Skeletal muscle satellite cell (primary cell): Measurements from ENCODE around the gene GALNT1.

Experiments used
- H3K27me3 ChIP-seq: 2 replicates; pipeline ENCODE4 v1.7.0; 2013; ENCODE audit warnings: low read length; ENCODE audit not compliant: control insufficient read depth, insufficient read depth
- H3K36me3 ChIP-seq: 2 replicates; pipeline ENCODE4 v1.7.0; 2013; ENCODE audit warnings: mild to moderate bottlenecking, control low read depth, low read length; ENCODE audit not compliant: insufficient read depth
- H3K4me1 ChIP-seq: 2 replicates; pipeline ENCODE4 v1.7.0; 2013; ENCODE audit warnings: low read length; ENCODE audit not compliant: control insufficient read depth, insufficient read depth
- H3K4me2 ChIP-seq: 2 replicates; pipeline ENCODE4 v1.7.0; 2013; ENCODE audit warnings: mild to moderate bottlenecking, low read length
- H3K4me3 ChIP-seq: 2 replicates; pipeline ENCODE4 v1.7.0; 2013; ENCODE audit warnings: low read length
- H3K9ac ChIP-seq: 2 replicates; pipeline ENCODE4 v1.7.0; 2013; ENCODE audit warnings: mild to moderate bottlenecking, low read depth, low read length, moderate library complexity
- H3K9me3 ChIP-seq: replicated peaks from 2 replicates; pipeline ENCODE4 v1.7.0; 2013; ENCODE audit warnings: mild to moderate bottlenecking, control low read depth, low read length

Gene GALNT1

GRCh38 chr18:35743916-35744315 lies 162.4 kb downstream of the GALNT1 start:
- Histone ChIP-seq H3K9ac (no peak overlapping the region), H3K27me3 (peaks cover 24% of the 10 kb centered on the region), H3K4me1 (no peaks in the 10 kb centered on the region), H3K36me3 (no peaks in the 10 kb centered on the region), H3K4me2 (no peak overlapping the region), H3K9me3 (no peaks in the 10 kb centered on the region), H3K4me3 (no peak overlapping the region)

GRCh38 chr18:35745814-35746213 lies 164.3 kb downstream of the GALNT1 start:
- no peak overlapping the region for H3K9ac ChIP-seq
- no peaks in the 10 kb centered on the region for H3K36me3 ChIP-seq
- no peaks in the 10 kb centered on the region for H3K9me3 ChIP-seq
- no peaks in the 10 kb centered on the region for H3K4me1 ChIP-seq
- H3K4me2 ChIP-seq, result no peak overlapping the region
- H3K27me3 ChIP-seq, result peaks cover 39% of the 10 kb centered on the region
- no peak overlapping the region for H3K4me3 ChIP-seq

GRCh38 chr18:35746826-35747339 lies 165.3 kb downstream of the GALNT1 start:
- Histone ChIP-seq H3K4me1 (no peaks in the 10 kb centered on the region), H3K9me3 (no peaks in the 10 kb centered on the region), H3K27me3 (peaks cover 41% of the 10 kb centered on the region), H3K9ac (no peak overlapping the region), H3K4me2 (no peak overlapping the region), H3K36me3 (no peaks in the 10 kb centered on the region), H3K4me3 (no peak overlapping the region)

GRCh38 chr18:35747894-35748472 lies 166.4 kb downstream of the GALNT1 start:
- no peaks in the 10 kb centered on the region for H3K36me3 ChIP-seq
- no peak overlapping the region for H3K4me3 ChIP-seq
- H3K4me2 ChIP-seq, result no peak overlapping the region
- no peaks in the 10 kb centered on the region for H3K9me3 ChIP-seq
- H3K27me3 ChIP-seq, result peaks cover 44% of the 10 kb centered on the region
- H3K4me1 ChIP-seq, result no peaks in the 10 kb centered on the region
- H3K9ac ChIP-seq, result no peak overlapping the region

- H3K4me3 ChIP-seq, result no peak overlapping the region
- no peaks in the 10 kb centered on the region for H3K9me3 ChIP-seq
- no peak overlapping the region for H3K9ac ChIP-seq
- no peaks in the 10 kb centered on the region for H3K36me3 ChIP-seq
- H3K27me3 ChIP-seq, result peaks cover 55% of the 10 kb centered on the region
- H3K4me2 ChIP-seq, result no peak overlapping the region
- no peaks in the 10 kb centered on the region for H3K4me1 ChIP-seq
These were observed 168.2 kb downstream of the GALNT1 start for GRCh38 chr18:35749701-35750100.

- H3K27me3 ChIP-seq, result peaks cover 66% of the 10 kb centered on the region
- H3K4me3 ChIP-seq, result no peak overlapping the region
- no peak overlapping the region for H3K4me2 ChIP-seq
- no peaks in the 10 kb centered on the region for H3K36me3 ChIP-seq
- no peak overlapping the region for H3K9ac ChIP-seq
- no peaks in the 10 kb centered on the region for H3K4me1 ChIP-seq
- no peaks in the 10 kb centered on the region for H3K9me3 ChIP-seq
These were observed 169.4 kb downstream of the GALNT1 start for GRCh38 chr18:35750929-35751328.

GRCh38 chr18:35753306-35753910 lies 171.9 kb downstream of the GALNT1 start:
- Histone ChIP-seq H3K36me3 (no peaks in the 10 kb centered on the region), H3K27me3 (peaks cover 63% of the 10 kb centered on the region)

GRCh38 chr18:35754464-35754863 lies 172.9 kb downstream of the GALNT1 start:
- no peak overlapping the region for H3K4me3 ChIP-seq
- peaks cover 58% of the 10 kb centered on the region for H3K27me3 ChIP-seq
- no peaks in the 10 kb centered on the region for H3K4me1 ChIP-seq
- H3K9me3 ChIP-seq, result no peaks in the 10 kb centered on the region
- H3K36me3 ChIP-seq, result no peaks in the 10 kb centered on the region
- H3K9ac ChIP-seq, result no peak overlapping the region
- H3K4me2 ChIP-seq, result no peak overlapping the region

More at GRCh38 chr18:35753306-35753910, 171.9 kb downstream of the GALNT1 start:
- no peak overlapping the region for H3K4me2 ChIP-seq
- H3K4me1 ChIP-seq, result no peaks in the 10 kb centered on the region
- no peak overlapping the region for H3K9ac ChIP-seq
- H3K9me3 ChIP-seq, result no peaks in the 10 kb centered on the region
- no peak overlapping the region for H3K4me3 ChIP-seq

- no peaks in the 10 kb centered on the region for H3K4me1 ChIP-seq
- no peak overlapping the region for H3K4me2 ChIP-seq
- H3K9me3 ChIP-seq, result no peaks in the 10 kb centered on the region
- no peaks in the 10 kb centered on the region for H3K36me3 ChIP-seq
- H3K4me3 ChIP-seq, result no peak overlapping the region
- H3K9ac ChIP-seq, result no peak overlapping the region
- H3K27me3 ChIP-seq, result peaks cover 51% of the 10 kb centered on the region
These were observed 173.8 kb downstream of the GALNT1 start for GRCh38 chr18:35755369-35755768.

- no peak overlapping the region for H3K4me2 ChIP-seq
- no peak overlapping the region for H3K4me3 ChIP-seq
- no peaks in the 10 kb centered on the region for H3K36me3 ChIP-seq
- no peak overlapping the region for H3K9ac ChIP-seq
- no peaks in the 10 kb centered on the region for H3K9me3 ChIP-seq
- H3K4me1 ChIP-seq, result no peaks in the 10 kb centered on the region
- H3K27me3 ChIP-seq, result peaks cover 45% of the 10 kb centered on the region
These were observed 175.1 kb downstream of the GALNT1 start for GRCh38 chr18:35756506-35757117.
